Spleen (tissue), 7 donors: ENCODE data around the gene CNTD1.

Experiments used
- CTCF ChIP-seq, 11 experiments: fragments of 200-600 bp in 7 of 11; fragments of 450-650 bp in 4 of 11; sonication (generic) in 4 of 11; IDR thresholded peaks in 8 of 11; conservative IDR thresholded peaks in 3 of 11; 1 replicate in 7 of 11; 2 replicates in 4 of 11; pipeline versions ENCODE4 v1.4.0 to v1.8.0; 2016 to 2021; ENCODE audit warnings: antibody characterized with exemption in 11 of 11, inconsistent platforms in 4 of 11, mild to moderate bottlenecking in 1 of 11
- POLR2A ChIP-seq, 3 donors: fragments of 450-650 bp; IDR thresholded peaks; one replicate each; pipeline ENCODE4 v1.5.1; 2017; ENCODE audit warnings: antibody characterized with exemption in 3 of 3, mild to moderate bottlenecking in 1 of 3
- donor health status: DM: no; HTN: no; CAD: no; lungs with moderate emphysema.
- donor health status: DM: no; HTN: no; CAD: no.
- donor health status: DM: no; HTN: no; CAD: no.

GRCh38 chr17:42832213-42832933 lies 33.7 kb downstream of the CNTD1 start:
- TF ChIP-seq CTCF (IDR thresholded peaks at IDR 0.05 in 8 of 11, conservative IDR thresholded peaks at IDR 0.05 in 3 of 11) (no peak), POLR2A (IDR thresholded peaks at IDR 0.05) (no peak)
